Naive thymus-derived CD8-positive, alpha-beta T cell (primary cell): ENCODE results near the gene ZBTB8A. TPM values are rescaled to one million over a fixed set of nuclear protein-coding genes. Genes with fewer than 3 reads are reported as not detected.
"Not testable (repeated sequence)": the region's sequence is repeated elsewhere in the genome, so short reads cannot be mapped to it uniquely, and the experiment has no call there.

ENCODE experiments used
- ATAC-seq, 2 donors: fragments of 150-1000 bp; cut with Tn5 transposase in 1 of 2; sonication (Bioruptor Pico), chemical (Tn5 transposase) in 1 of 2; 1 replicate in 1 of 2; 2 replicates in 1 of 2; pipeline ENCODE4 v1.10.0; 2021; ENCODE audit warnings: mild to moderate bottlenecking in 2 of 2, moderate library complexity in 2 of 2
- POLR2A ChIA-PET: fragments of 350-600 bp; sonication (Branson Sonifier 250); formaldehyde crosslinking; loops from one replicate; lab custom pipeline; 2021; ENCODE audit warnings: antibody characterized with exemption; lab: Charles Lee
- DNase-seq, 10 donors: peaks; one replicate each; pipeline versions ENCODE4 v3.0.0 to v3.0.0-alpha.2; 2020 to 2022
- H3K27ac Mint-ChIP-seq, 10 donors: one replicate each; pipeline ENCODE4 v1.8.0; 2020 to 2022; ENCODE audit warnings: mild to moderate bottlenecking in 10 of 10, mixed read lengths in 10 of 10, moderate library complexity in 4 of 10, inconsistent platforms in 1 of 10
- H3K27me3 Mint-ChIP-seq, 5 donors: one replicate each; pipeline ENCODE4 v1.8.0; 2021 to 2022; ENCODE audit warnings: mixed read lengths in 5 of 5
- H3K36me3 Mint-ChIP-seq, 3 donors: one replicate each; pipeline ENCODE4 v1.8.0; 2020 to 2022; ENCODE audit warnings: mixed read lengths in 3 of 3, mild to moderate bottlenecking in 2 of 3, inconsistent platforms in 1 of 3
- H3K4me1 Mint-ChIP-seq, 4 donors: one replicate each; pipeline ENCODE4 v1.8.0; 2021 to 2022; ENCODE audit warnings: mixed read lengths in 4 of 4
- H3K4me3 Mint-ChIP-seq, 10 donors: one replicate each; pipeline ENCODE4 v1.8.0; 2020 to 2022; ENCODE audit warnings: mild to moderate bottlenecking in 10 of 10, mixed read lengths in 10 of 10, moderate library complexity in 6 of 10, inconsistent platforms in 1 of 10
- H3K9me3 Mint-ChIP-seq, 9 donors: one replicate each; pipeline ENCODE4 v1.8.0; 2020 to 2022; ENCODE audit warnings: mixed read lengths in 9 of 9, mild to moderate bottlenecking in 3 of 9, inconsistent platforms in 1 of 9, moderate library complexity in 1 of 9
- polyA plus RNA-seq, 3 donors: library from polyadenylated mRNA; unstranded; fragments of 300-500 nt; fragmentation: Illumina TruSeq; gene quantifications; one replicate each; pipeline ENCODE4 v1.2.3, GENCODE V29; 2021
- total RNA-seq, 8 experiments: library from RNA in 2 of 8; stranded (reverse) in 2 of 8; gene quantifications; one replicate each; pipeline ENCODE4 v1.2.3 and lab custom pipeline; 2021 to 2026

Gene ZBTB8A
- total and polyA plus RNA-seq, 5 experiments from 2014 or later: not detected

GRCh38 chr1:32632829-32633228 is 93.6 kb downstream of the ZBTB8A start:
- Mint-ChIP-seq H3K9me3 (no peaks in the 10 kb centered on the region), H3K27ac (peak overlapping the region in 1 of 10 donors; percentile 68), H3K4me3 (no peak overlapping the region), H3K27me3 (no peaks in the 10 kb centered on the region), H3K4me1 (peaks cover 9 to 22% (median 14%) of the 10 kb centered on the region in 4 donors), H3K36me3 (peaks cover 0 to 86% (median 12%) of the 10 kb centered on the region in 3 donors)
- DNase-seq: no peak
- POLR2A ChIA-PET: no interaction called here
- no peak for ATAC-seq

DNA sequence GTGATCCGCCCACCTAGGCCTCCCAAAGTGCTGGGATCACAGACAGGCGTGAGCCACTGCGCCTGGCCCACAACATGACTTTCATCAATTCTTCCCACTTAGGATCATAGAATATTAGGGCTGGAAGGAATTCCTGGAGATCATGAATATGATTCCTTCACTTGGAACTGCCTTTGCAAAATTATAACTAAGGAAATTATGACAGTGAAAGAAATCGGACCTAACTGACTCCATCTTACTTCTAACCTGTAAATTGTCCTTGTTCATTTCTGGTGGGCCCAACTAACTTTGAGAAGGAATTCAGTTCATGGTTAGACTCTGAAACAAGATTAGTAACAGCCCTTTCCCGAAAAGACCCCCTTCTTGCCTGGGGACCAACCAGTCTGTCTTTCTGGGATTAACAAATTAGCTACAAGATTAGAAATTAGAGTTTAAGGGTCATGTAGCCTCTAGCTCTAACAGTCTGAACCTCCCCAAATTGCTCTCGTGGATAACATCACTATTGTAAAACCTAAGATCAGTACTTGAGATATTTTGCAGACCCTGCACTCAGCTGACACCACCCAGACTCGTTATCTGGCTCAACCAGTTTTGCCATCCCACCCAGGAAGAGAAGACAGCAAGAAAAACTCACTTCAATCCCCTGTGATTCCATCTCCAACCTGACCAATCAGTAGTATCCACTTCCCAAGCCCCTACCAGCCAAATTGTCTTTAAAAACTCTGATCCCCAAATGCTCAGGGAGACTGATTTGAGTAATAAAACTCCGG is 96.5 kb downstream of the ZBTB8A start:
- no peak for DNase-seq
- H3K4me3 Mint-ChIP-seq: no peak overlapping the region
- H3K27ac Mint-ChIP-seq: peak overlapping the region in 1 of 10 donors; percentile 60
- H3K4me1 Mint-ChIP-seq: peaks cover 9 to 25% (median 14%) of the 10 kb centered on the region in 4 donors
- no peaks in the 10 kb centered on the region for H3K27me3 Mint-ChIP-seq
- peaks cover 0 to 73% (median 12%) of the 10 kb centered on the region in 3 donors for H3K36me3 Mint-ChIP-seq
- POLR2A ChIA-PET: no interaction called here
- ATAC-seq: no peak
- H3K9me3 Mint-ChIP-seq: no peaks in the 10 kb centered on the region

GRCh38 chr1:32636914-32637645 is 97.9 kb downstream of the ZBTB8A start:
- Mint-ChIP-seq H3K4me1 (peaks cover 12 to 28% (median 15%) of the 10 kb centered on the region in 4 donors), H3K4me3 (no peak overlapping the region), H3K36me3 (peaks cover 0 to 66% (median 12%) of the 10 kb centered on the region in 3 donors), H3K27ac (peak overlapping the region in 5 of 10 donors; percentile 20 to 48 (median 41)), H3K27me3 (no peaks in the 10 kb centered on the region), H3K9me3 (no peaks in the 10 kb centered on the region)
- ATAC-seq (no peak), DNase-seq (no peak)
- POLR2A ChIA-PET: interaction anchor here (0.6 to 1.0 kb wide), 3 partner anchors 12 to 490 kb away, joined by 3 to 5 read pairs (median 3); no protein-coding TSS in a partner anchor

- Mint-ChIP-seq H3K36me3 (peaks cover 0 to 53% (median 1%) of the 10 kb centered on the region in 3 donors), H3K4me3 (no peak overlapping the region), H3K9me3 (no peaks in the 10 kb centered on the region), H3K27me3 (no peaks in the 10 kb centered on the region), H3K27ac (peak overlapping the region in 1 of 10 donors; percentile 3), H3K4me1 (peaks cover 14 to 33% (median 15%) of the 10 kb centered on the region in 4 donors)
- POLR2A ChIA-PET: interaction anchor here (1.5 kb wide), 1 partner anchor 11 kb away, joined by 4 read pairs; the partner anchor contains the start of gene RBBP4
- no peak for ATAC-seq
- no peak for DNase-seq
These were observed 100.4 kb downstream of the ZBTB8A start for GRCh38 chr1:32639489-32640075.

- DNase-seq, H3K27me3 Mint-ChIP-seq, H3K27ac Mint-ChIP-seq, H3K9me3 Mint-ChIP-seq, H3K4me3 Mint-ChIP-seq, POLR2A ChIA-PET, ATAC-seq: not testable (repeated sequence)
- peaks cover 2 to 27% (median 11%) of the 10 kb centered on the region in 4 donors for H3K4me1 Mint-ChIP-seq
- H3K36me3 Mint-ChIP-seq: peaks cover 0 to 35% (median 5%) of the 10 kb centered on the region in 3 donors
These were observed 103.1 kb downstream of the ZBTB8A start for GRCh38 chr1:32642292-32642827.

GRCh38 chr1:32644426-32644825 is 105.2 kb downstream of the ZBTB8A start:
- Mint-ChIP-seq H3K27me3 (no peaks in the 10 kb centered on the region), H3K4me1 (peaks cover 9 to 39% (median 24%) of the 10 kb centered on the region in 4 donors), H3K9me3 (no peaks in the 10 kb centered on the region), H3K27ac (no peak overlapping the region), H3K4me3 (no peak overlapping the region), H3K36me3 (peaks cover 0 to 33% (median 4%) of the 10 kb centered on the region in 3 donors)
- POLR2A ChIA-PET: interaction anchor here (0.6 kb wide), 1 partner anchor 109 kb away, joined by 4 read pairs; no protein-coding TSS in a partner anchor
- ATAC-seq: no peak
- no peak for DNase-seq

DNA sequence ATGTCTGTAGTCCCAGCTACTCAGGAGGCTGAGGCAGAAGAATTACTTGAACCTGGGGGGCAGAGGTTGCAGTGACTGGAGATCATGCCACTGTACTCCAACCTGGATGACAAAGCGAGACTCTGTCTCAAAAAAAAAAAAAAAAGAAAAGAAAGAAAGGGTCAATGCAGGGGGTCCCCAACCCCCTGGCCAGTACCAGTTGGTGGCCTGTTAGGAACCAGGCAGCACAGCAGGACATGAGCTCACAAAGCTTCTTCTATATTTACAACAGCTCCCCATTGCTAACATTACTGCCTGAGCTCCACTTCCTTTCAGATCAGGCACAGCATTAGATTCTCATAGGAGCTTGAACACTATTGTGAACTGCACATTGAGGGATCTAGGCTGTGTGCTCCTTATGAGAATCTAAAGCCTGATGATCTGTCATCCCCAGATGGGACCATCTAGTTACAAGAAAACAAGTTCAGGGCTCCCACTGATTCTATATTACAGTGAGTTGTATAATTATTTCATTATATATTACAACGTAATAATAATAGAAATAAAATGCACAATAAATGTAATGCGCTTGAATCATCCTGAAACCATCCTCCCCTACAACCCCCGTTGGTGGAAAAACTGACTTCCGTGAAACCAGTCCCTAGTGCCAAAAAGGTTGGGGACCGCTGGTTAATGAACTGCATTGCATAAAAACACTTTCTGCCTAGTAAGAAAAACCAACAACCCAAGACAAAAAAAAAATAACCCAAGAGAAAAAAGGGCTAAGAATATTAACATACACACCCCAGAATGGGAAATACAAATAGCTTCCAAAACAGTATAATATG is 108.3 kb downstream of the ZBTB8A start:
- Mint-ChIP-seq H3K4me1 (peaks cover 13 to 53% (median 39%) of the 10 kb centered on the region in 4 donors), H3K4me3 (peak overlapping the region in 8 of 10 donors; percentile 6 to 97 (median 82)), H3K9me3 (no peaks in the 10 kb centered on the region), H3K36me3 (peaks cover 0 to 25% (median 6%) of the 10 kb centered on the region in 3 donors), H3K27me3 (no peaks in the 10 kb centered on the region), H3K27ac (peak overlapping the region in 4 of 10 donors; percentile 21 to 86 (median 58))
- ATAC-seq (no peak), DNase-seq (no peak)
- POLR2A ChIA-PET: no interaction called here

DNA sequence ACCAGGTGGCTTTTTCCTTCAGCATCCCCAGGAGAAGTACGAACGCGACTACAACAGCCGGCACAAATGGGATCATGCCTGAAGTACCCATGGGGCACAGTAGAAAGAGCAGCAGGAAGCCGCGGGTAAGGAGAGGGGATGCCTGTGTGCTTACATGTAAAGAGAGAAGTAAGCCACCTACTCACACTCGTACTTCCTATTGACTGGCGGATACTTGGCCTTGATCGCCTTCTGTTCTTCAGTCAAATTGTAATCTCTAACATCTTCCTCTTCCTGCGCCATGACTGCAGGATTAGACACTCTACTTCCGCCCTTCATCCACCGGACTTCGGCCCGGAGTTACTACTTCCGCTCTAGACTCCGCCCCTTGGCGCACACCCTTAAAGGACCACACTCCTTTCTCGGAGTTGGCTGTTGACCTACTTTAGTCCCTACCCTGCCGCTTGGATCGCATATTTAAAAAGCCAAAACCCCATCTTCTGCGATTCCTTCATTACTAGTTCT is 111.1 kb downstream of the ZBTB8A start, which contains the start of gene ZBTB8OS:
Gene ZBTB8OS (minus strand): TSS at position 303 of the 504 bp plus-strand sequence. CDS start 21 bp downstream, at position 282.
- no peaks in the 10 kb centered on the region for H3K9me3 Mint-ChIP-seq
- ATAC-seq: peak; percentile 70 to 76
- H3K36me3 Mint-ChIP-seq: peaks cover 1 to 45% (median 6%) of the 10 kb centered on the region in 3 donors
- no peaks in the 10 kb centered on the region for H3K27me3 Mint-ChIP-seq
- peaks cover 15 to 71% (median 60%) of the 10 kb centered on the region in 4 donors for H3K4me1 Mint-ChIP-seq
- POLR2A ChIA-PET: interaction anchor here (0.6 to 1.7 kb wide), 16 partner anchors 9 to 1005 kb away, joined by 3 to 11 read pairs (median 4); partner anchors contain the start of genes KHDRBS1, KPNA6, LCK and PEF1
- peak; percentile 69 to 95 (median 88) for DNase-seq
- H3K27ac Mint-ChIP-seq: peak within 1 kb of the TSS; percentile 97 to 100 (median 100)
- peak within 1 kb of the TSS; percentile 81 to 99 (median 96) for H3K4me3 Mint-ChIP-seq

GRCh38 chr1:32650752-32651460 is 111.7 kb downstream of the ZBTB8A start, which contains the start of gene RBBP4:
Gene RBBP4 (plus strand): TSS chr1:32651208. CDS start chr1:32651307, 99 bp downstream.
- peaks cover 21 to 71% (median 63%) of the 10 kb centered on the region in 4 donors for H3K4me1 Mint-ChIP-seq
- ATAC-seq: peak; percentile 83 to 85
- H3K27me3 Mint-ChIP-seq: no peaks in the 10 kb centered on the region
- peak; percentile 97 to 99 (median 98) for DNase-seq
- H3K9me3 Mint-ChIP-seq: no peaks in the 10 kb centered on the region
- peak within 1 kb of the TSS; percentile 97 to 100 (median 100) for H3K27ac Mint-ChIP-seq
- peaks cover 3 to 47% (median 5%) of the 10 kb centered on the region in 3 donors for H3K36me3 Mint-ChIP-seq
- peak within 1 kb of the TSS; percentile 81 to 99 (median 96) for H3K4me3 Mint-ChIP-seq
- POLR2A ChIA-PET: interaction anchor here (0.6 to 1.7 kb wide), 20 partner anchors 9 to 1006 kb away, joined by 3 to 11 read pairs (median 4); partner anchors contain the start of genes AZIN2, BSDC1, KHDRBS1 and KPNA6

- POLR2A ChIA-PET: interaction anchor here (0.9 to 1.7 kb wide), 14 partner anchors 11 to 1007 kb away, joined by 3 to 11 read pairs (median 5); partner anchors contain the start of genes AZIN2, KHDRBS1, KPNA6 and LCK
- peaks cover 4 to 51% (median 5%) of the 10 kb centered on the region in 3 donors for H3K36me3 Mint-ChIP-seq
- peak in 1 of 2 donors; percentile 2 for ATAC-seq
- no peaks in the 10 kb centered on the region for H3K27me3 Mint-ChIP-seq
- H3K4me1 Mint-ChIP-seq: peaks cover 21 to 74% (median 64%) of the 10 kb centered on the region in 4 donors
- H3K4me3 Mint-ChIP-seq: peak overlapping the region; percentile 81 to 99 (median 96)
- H3K9me3 Mint-ChIP-seq: no peaks in the 10 kb centered on the region
- peak overlapping the region; percentile 90 to 100 (median 99) for H3K27ac Mint-ChIP-seq
- peak in 1 of 10 donors; percentile 66 for DNase-seq
These were observed 112.3 kb downstream of the ZBTB8A start for GRCh38 chr1:32651461-32652073.
